Measurements from ENCODE around the gene SLC6A12.
"Not testable (repeated sequence)": the region's sequence is repeated elsewhere in the genome, so short reads cannot be mapped to it uniquely, and the experiment has no call there.

The SLC6A12 gene

GRCh38 chr12:214003-214741 is at the start of gene SLC6A12:
TSS of gene SLC6A12 (minus strand) at chr12:214157. CDS start at chr12:209986, 4,171 bp downstream.
- DNase-seq = no peak

GRCh38 chr12:263574-263973 is 49.6 kb upstream of the SLC6A12 start:
- DNase-seq = no peak

- DNase-seq = no peak
These were observed 48.9 kb upstream of the SLC6A12 start, which contains the start of gene SLC6A13 for GRCh38 chr12:262817-263216. TSS of gene SLC6A13 (minus strand) at chr12:262836. CDS start at chr12:260052, 2,784 bp downstream.

- DNase-seq = no peak
These were observed 48.2 kb upstream of the SLC6A12 start for GRCh38 chr12:262113-262512.

- DNase-seq = no peak
These were observed 43.8 kb upstream of the SLC6A12 start for GRCh38 chr12:257521-258321.

DNA sequence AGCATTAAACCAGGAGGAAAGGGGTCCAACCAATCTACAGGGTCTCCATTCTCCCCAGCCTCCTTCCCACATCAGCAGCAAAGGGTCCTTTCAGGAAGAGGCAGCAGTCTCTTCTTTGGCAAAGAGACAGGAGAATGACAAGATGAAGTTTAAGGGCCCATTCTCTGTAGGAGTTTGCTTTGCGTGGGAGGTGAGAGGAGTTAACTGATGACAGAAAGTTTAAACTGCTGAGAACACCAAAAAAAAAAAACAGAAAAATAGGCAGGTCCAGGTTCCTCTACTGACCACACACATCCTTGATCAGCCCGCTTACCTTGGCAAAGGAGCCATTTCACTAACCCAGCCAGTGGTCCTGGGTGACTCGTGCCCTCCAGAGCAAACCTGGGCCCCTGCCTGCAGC is 43.0 kb upstream of the SLC6A12 start:
- no peak for DNase-seq

DNA sequence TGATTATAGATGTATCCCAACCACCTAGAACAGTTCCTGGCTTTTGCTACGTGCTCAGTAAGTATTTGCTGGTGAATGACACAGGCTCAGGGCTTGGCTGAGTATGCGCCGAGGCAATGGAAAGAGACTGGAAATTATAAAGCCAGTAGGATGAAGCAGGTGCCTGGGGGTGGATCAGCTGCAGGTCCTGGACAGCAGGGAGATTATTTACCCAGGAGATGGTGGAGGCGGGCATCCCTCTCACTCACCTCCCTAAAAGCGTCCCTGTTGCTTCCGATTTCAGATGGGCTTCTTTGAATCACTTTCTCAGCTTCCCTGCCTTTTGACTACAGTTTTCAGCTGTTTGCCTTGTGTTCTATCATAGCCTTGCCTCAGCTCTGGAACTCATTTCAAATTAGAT is 42.3 kb upstream of the SLC6A12 start:
- DNase-seq = no peak

DNA sequence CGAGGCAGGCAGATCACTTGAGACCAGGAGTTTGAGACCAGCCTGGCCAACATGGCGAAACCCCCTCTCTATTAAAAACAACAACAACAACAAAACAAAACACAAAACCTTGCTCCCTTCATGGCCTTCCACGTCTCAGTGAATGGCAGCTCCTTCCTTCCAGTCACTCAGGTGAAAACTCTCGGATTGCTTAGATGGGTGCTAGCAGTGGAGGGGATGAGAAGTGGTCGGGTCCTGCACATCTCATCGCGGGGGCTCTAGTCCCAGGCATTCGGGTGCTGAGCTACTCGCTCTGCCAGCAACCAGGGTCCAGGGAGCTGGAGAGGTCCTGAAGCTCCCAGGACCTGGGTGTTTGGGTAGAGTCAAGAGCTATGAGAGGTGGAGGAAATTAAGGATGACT is 41.0 kb upstream of the SLC6A12 start:
- DNase-seq = no peak

- no peak for DNase-seq
These were observed 40.1 kb upstream of the SLC6A12 start for GRCh38 chr12:254039-254438.

DNA sequence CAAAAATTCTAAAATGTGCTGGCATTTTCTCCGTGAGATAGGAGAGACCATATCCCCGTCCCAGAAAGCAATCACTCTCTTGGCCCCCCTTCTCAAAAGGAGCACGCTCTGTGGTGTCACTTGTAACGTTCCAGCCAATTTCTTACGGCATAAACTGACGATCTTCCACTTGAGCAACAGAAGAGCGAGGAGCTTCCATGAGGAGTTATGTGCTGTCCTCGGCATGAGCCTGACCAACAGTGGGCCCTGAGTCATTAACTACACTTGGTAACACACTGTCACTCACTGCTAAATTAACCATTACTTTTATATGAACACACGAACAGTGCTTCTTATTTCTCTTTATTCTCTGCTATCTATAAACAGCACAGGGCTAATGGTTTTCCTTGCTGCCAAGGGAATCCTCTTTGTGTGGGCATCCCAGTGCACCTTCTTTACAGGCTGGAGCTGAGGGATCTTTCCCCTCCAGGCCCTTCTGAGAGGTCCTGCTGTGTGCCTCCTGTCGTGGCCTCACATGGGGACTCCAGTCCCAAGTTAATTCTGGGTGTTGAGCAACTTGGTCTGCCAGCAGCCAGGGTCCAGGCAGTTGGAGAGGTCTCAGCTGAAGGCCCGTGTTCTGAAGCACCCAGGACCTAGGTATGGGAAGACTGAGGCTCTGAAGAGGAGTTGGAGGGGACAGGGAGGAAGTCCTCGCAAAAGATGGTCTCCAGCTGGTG is 39.3 kb upstream of the SLC6A12 start:
- DNase-seq = no peak

- no peak for DNase-seq
These were observed 38.7 kb upstream of the SLC6A12 start for GRCh38 chr12:252636-253035.

DNA sequence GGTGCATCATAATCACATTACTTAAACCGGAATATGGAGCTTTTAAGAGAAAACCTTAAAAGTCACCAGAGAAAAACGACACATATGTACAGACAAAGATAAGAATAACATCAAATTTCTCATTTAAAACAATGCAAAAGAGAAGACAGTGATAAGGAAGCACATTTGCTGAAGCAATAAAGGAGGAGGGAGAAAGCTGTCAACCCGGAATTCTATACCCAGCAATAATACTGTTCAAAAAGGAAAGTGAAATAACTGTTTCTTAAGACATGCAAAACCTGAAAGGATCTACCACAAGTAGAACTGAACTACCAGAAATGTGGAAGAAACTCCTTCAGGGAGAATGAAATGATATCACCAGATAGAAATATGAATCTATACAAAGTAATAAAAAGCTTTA is 33.3 kb upstream of the SLC6A12 start:
- no peak for DNase-seq

- DNase-seq = no peak
These were observed 29.4 kb upstream of the SLC6A12 start for GRCh38 chr12:243381-243780.

DNA sequence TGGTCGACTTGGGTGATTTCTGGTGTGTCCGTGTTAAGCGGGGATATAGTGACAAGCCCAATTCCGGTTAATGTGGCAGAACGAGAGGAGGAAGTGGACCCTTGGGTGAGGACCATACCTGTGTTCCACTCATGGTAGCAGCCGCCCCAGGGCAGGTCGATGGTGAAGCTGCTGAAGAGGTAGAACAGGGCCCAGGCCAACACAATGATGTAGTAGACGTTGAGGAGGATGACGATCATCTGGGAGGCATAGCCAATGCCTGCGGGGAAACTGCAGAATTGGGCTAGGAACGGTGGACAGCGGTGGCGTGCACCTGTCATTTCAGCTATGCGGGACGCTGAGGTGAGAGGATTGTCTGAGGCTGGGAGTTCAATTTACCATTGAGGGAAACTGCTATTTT is 28.5 kb upstream of the SLC6A12 start:
- DNase-seq = no peak

DNA sequence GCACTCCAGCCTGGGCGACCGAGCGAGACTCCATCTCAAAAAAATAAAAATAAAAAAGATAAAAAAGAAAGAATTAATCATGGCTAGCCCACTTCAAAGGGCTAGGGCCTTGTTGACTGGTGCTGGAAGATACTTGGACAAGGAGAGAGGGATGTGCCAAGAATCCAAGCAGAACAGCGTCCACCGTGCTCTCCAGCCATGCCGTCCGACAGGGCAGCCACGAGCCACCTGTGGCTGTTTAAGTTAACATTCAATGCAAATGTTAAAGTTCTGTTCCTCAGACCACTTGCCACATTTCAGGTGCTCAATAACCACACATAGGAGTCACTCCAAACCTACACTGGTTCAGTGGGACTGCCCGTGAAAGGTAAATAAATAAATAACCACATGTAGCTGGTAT is 27.3 kb upstream of the SLC6A12 start:
- DNase-seq = no peak

DNA sequence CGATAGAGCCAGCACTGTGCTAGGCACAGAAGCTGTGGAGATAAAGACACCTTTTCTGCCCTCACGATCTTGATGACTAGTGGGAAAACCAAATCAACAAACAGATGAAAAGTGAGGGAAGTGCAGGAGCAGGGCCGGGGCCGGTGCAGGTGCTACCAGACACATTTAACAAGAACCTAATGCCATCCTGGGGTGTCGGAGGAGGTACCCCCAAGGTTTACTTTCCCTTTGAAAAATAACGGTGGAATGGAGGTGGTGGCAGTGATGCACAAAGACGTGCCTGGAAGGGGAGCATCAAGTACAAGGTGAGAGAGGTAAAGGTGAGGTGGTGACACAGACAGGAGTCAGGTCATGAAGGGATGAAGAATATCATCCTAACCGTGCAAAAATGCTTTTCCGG is 26.6 kb upstream of the SLC6A12 start:
- DNase-seq = no peak

DNA sequence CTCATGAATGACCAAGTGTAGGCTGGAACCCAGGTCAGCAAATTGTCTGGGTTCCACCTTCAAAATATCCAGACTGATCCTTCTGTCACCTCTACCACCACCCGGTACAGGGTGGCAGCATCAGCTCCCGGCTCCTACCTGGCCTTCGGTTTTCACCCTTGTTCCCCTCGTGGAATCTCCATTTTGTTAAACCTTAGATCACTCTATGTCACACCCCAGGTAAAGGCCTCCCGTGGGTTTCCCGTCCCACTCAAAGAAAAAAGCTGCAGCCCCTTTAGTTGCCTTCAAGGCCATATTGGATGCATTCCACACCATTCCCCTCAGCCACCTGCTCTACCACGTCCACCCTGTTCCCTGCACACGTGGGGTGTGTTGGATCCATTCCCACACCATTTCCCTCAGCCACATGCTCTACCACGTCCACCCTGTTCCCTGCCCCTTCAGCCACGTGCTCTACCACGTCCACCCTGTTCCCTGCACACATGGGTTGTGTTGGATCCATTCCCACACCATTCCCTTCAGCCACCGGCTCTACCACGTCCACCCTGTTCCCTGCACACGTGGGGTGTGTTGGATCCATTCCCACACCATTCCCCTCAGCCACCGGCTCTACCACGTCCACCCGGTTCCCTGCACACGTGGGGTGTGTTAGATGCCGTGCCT is 24.9 kb upstream of the SLC6A12 start:
- no peak for DNase-seq

GRCh38 chr12:238116-238515 is 24.2 kb upstream of the SLC6A12 start:
- no peak for DNase-seq

GRCh38 chr12:237026-237815 is 23.3 kb upstream of the SLC6A12 start:
- no peak for DNase-seq

GRCh38 chr12:236445-236844 is 22.5 kb upstream of the SLC6A12 start:
- no peak for DNase-seq

- not testable (repeated sequence) for DNase-seq
These were observed 22.0 kb upstream of the SLC6A12 start for GRCh38 chr12:235967-236366.

DNA sequence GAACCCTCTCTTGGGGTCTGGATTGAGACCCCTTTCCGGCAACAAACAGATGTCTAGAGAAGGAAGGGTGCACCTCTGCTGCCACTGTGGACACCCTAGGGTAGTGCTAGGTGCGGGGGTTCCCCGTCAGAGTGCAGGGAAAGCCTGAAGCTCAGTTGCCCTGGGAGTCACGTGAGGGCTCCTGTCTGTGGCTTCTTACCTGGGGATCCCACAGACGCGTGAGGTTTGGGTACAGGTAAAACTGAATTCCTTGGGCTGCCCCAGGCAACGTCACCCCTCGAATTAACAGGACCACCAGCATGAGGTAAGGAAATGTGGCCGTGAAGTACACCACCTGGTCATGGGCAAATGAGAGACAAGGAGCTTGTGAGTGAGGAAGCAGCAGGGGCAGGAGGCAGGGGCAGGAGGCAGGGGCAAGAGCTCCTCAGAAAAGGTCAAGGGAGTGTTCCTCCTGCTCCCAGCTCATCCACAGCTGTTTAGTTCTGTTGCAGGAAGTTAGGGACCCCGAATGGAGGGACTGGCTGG is 21.0 kb upstream of the SLC6A12 start:
- no peak for DNase-seq
